Mesenchymal stem cell (in vitro differentiated cells and primary cell): Measurements from ENCODE around the gene GAMT.

Experiments used
- DNase-seq: peaks from one replicate; pipeline ENCODE4 v3.0.0-alpha.2; 2013
- H2AFZ ChIP-seq: one replicate; pipeline ENCODE4 v1.6.1; 2013; ENCODE audit warnings: low read depth, mild to moderate bottlenecking, control low read depth, inconsistent platforms, low read length, moderate library complexity
- H2AK5ac ChIP-seq: 2 replicates; pipeline ENCODE4 v1.6.1; 2013; ENCODE audit warnings: low read length, moderate library complexity, mild to moderate bottlenecking, inconsistent platforms; ENCODE audit not compliant: severe bottlenecking
- H2BK120ac ChIP-seq: one replicate; pipeline ENCODE4 v1.6.1; 2013; ENCODE audit warnings: low read depth, mild to moderate bottlenecking, inconsistent platforms, low read length, moderate library complexity
- H2BK12ac ChIP-seq, 2 experiments: one replicate each; pipeline ENCODE4 v1.6.1; 2013; ENCODE audit warnings: inconsistent platforms in 2 of 2, low read length in 2 of 2, mild to moderate bottlenecking in 2 of 2, moderate library complexity in 2 of 2, control low read depth in 1 of 2
- H2BK15ac ChIP-seq: one replicate; pipeline ENCODE4 v1.6.1; 2013; ENCODE audit warnings: mild to moderate bottlenecking, low read depth, inconsistent platforms; ENCODE audit not compliant: poor library complexity, severe bottlenecking
- H2BK5ac ChIP-seq: 2 replicates; pipeline ENCODE4 v1.6.1; 2013; ENCODE audit warnings: low read depth, mild to moderate bottlenecking, low read length, control low read depth, inconsistent platforms; ENCODE audit not compliant: poor library complexity, severe bottlenecking
- H3K14ac ChIP-seq, 2 experiments: one replicate each; pipeline ENCODE4 v1.6.1; 2013; ENCODE audit warnings: inconsistent platforms in 2 of 2, low read length in 2 of 2, control low read depth in 1 of 2, mild to moderate bottlenecking in 1 of 2, moderate library complexity in 1 of 2
- H3K18ac ChIP-seq, 2 experiments: one replicate each; pipeline ENCODE4 v1.6.1; 2013; ENCODE audit warnings: inconsistent platforms in 2 of 2, low read length in 2 of 2, control low read depth in 1 of 2, low read depth in 1 of 2, mild to moderate bottlenecking in 1 of 2
- H3K23ac ChIP-seq, 2 experiments: one replicate each; pipeline ENCODE4 v1.6.1; 2013; ENCODE audit warnings: inconsistent platforms in 2 of 2, low read length in 2 of 2, mild to moderate bottlenecking in 2 of 2, moderate library complexity in 2 of 2, control low read depth in 1 of 2
- H3K27ac ChIP-seq: 2 replicates; pipeline ENCODE4 v1.5.1; 2013; ENCODE audit warnings: mild to moderate bottlenecking, moderate library complexity, low read length, control low read depth, inconsistent platforms; ENCODE audit not compliant: poor library complexity, severe bottlenecking
- H3K27me3 ChIP-seq, 2 experiments: 2 replicates each; pipeline versions ENCODE4 v1.6.1 to v1.7.0; 2013; ENCODE audit warnings: low read length in 2 of 2, mild to moderate bottlenecking in 2 of 2, moderate library complexity in 2 of 2, control low read depth in 1 of 2, inconsistent platforms in 1 of 2; ENCODE audit not compliant: control insufficient read depth in 1 of 2, insufficient read depth in 1 of 2
- H3K36me3 ChIP-seq, 2 experiments: 2 replicates each; pipeline versions ENCODE4 v1.6.1 to v1.7.0; 2013; ENCODE audit warnings: low read length in 2 of 2, control low read depth in 1 of 2, inconsistent platforms in 1 of 2, low read depth in 1 of 2, mild to moderate bottlenecking in 1 of 2; ENCODE audit not compliant: insufficient read depth in 2 of 2, control insufficient read depth in 1 of 2
- H3K4ac ChIP-seq, 2 experiments: one replicate each; pipeline ENCODE4 v1.6.1; 2013; ENCODE audit warnings: inconsistent platforms in 2 of 2, low read length in 2 of 2, mild to moderate bottlenecking in 2 of 2, moderate library complexity in 2 of 2, control low read depth in 1 of 2, low read depth in 1 of 2
- H3K4me1 ChIP-seq: 2 replicates; pipeline ENCODE4 v1.6.1; 2013; ENCODE audit warnings: low read depth, low read length, control low read depth; ENCODE audit not compliant: control insufficient read depth, insufficient read depth
- H3K4me2 ChIP-seq: 2 replicates; pipeline ENCODE4 v1.6.1; 2013; ENCODE audit warnings: low read length, mild to moderate bottlenecking, inconsistent platforms; ENCODE audit not compliant: poor library complexity, severe bottlenecking
- H3K4me3 ChIP-seq, 2 experiments: 2 replicates each; pipeline versions ENCODE4 v1.5.1 to v1.7.0; 2013; ENCODE audit warnings: low read length in 2 of 2, mild to moderate bottlenecking in 2 of 2, control low read depth in 1 of 2, low read depth in 1 of 2; ENCODE audit not compliant: insufficient read depth in 1 of 2
- H3K79me1 ChIP-seq: replicated peaks from 2 replicates; pipeline ENCODE4 v1.6.1; 2013; ENCODE audit warnings: mild to moderate bottlenecking, control low read depth, low read length, inconsistent platforms; ENCODE audit not compliant: poor library complexity, severe bottlenecking
- H3K9ac ChIP-seq: 2 replicates; pipeline ENCODE4 v1.7.0; 2013; ENCODE audit warnings: mild to moderate bottlenecking, low read length, moderate library complexity
- H3K9me3 ChIP-seq: 2 replicates; pipeline ENCODE4 v1.7.0; 2013; ENCODE audit warnings: mild to moderate bottlenecking, low read length; ENCODE audit not compliant: control insufficient read depth
- H4K8ac ChIP-seq: one replicate; pipeline ENCODE4 v1.6.1; 2013; ENCODE audit warnings: inconsistent platforms, mild to moderate bottlenecking, low read length, moderate library complexity
- H4K91ac ChIP-seq: one replicate; pipeline ENCODE4 v1.6.1; 2013; ENCODE audit warnings: mild to moderate bottlenecking, low read length, inconsistent platforms
- WGBS: methylation state at CpG from one replicate; pipeline ENCODE4 v1.1.7; 2013; ENCODE audit warnings: mixed read lengths; 5-methylcytosine and 5-hydroxymethylcytosine counted together

Gene GAMT

GRCh38 chr19:1445185-1445931 lies 44.0 kb upstream of the GAMT start:
- Histone ChIP-seq H3K4me2 (peak overlapping the region; percentile 84), H2BK5ac (no peak overlapping the region), H3K9me3 (no peaks in the 10 kb centered on the region), H3K4ac (peak overlapping the region in 1 of 2 experiments; percentile 69), H4K8ac (no peak overlapping the region), H3K4me1 (peaks cover 46% of the 10 kb centered on the region), H3K9ac (no peak overlapping the region), H3K18ac (peak overlapping the region; percentile 8 to 90), H4K91ac (no peak overlapping the region), H2AK5ac (no peak overlapping the region), H2AFZ (peak overlapping the region; percentile 59), H3K27me3 (peaks cover 30 to 40% of the 10 kb centered on the region in 2 experiments), H3K27ac (no peak overlapping the region), H3K79me1 (peaks cover 6% of the 10 kb centered on the region), H2BK12ac (no peak overlapping the region), H3K36me3 (peaks cover 27 to 30% of the 10 kb centered on the region in 2 experiments), H3K23ac (peak overlapping the region in 1 of 2 experiments; percentile 77), H3K14ac (no peak overlapping the region), H2BK120ac (no peak overlapping the region), H3K4me3 (peak overlapping the region; percentile 44 to 53), H2BK15ac (peak overlapping the region; percentile 57)
- 1% methylated on average over 51 of the region's 70 CpGs for WGBS
- DNase-seq, result peak; percentile 67

- DNase-seq, result no peak
- Histone ChIP-seq H3K4me2 (no peak overlapping the region), H2BK15ac (no peak overlapping the region), H3K9ac (no peak overlapping the region), H2BK5ac (no peak overlapping the region), H3K79me1 (peaks cover 6% of the 10 kb centered on the region), H3K14ac (no peak overlapping the region), H3K4me1 (peaks cover 54% of the 10 kb centered on the region), H3K27me3 (peaks cover 4 to 8% of the 10 kb centered on the region in 2 experiments), H3K36me3 (peaks cover 39% of the 10 kb centered on the region in 2 experiments), H2BK12ac (no peak overlapping the region), H4K91ac (no peak overlapping the region), H2BK120ac (no peak overlapping the region), H3K23ac (no peak overlapping the region), H3K27ac (no peak overlapping the region), H3K18ac (no peak overlapping the region), H2AK5ac (no peak overlapping the region), H3K4ac (no peak overlapping the region), H4K8ac (no peak overlapping the region), H3K4me3 (no peak overlapping the region), H3K9me3 (no peaks in the 10 kb centered on the region), H2AFZ (no peak overlapping the region)
- 95% methylated on average over 22 of the region's 25 CpGs for WGBS
Measured at GRCh38 chr19:1441677-1442438, 40.5 kb upstream of the GAMT start.

- H3K4me3 ChIP-seq, result no peak overlapping the region
- peak overlapping the region in 1 of 2 experiments; percentile 37 for H3K4ac ChIP-seq
- H3K23ac ChIP-seq, result no peak overlapping the region
- 97% methylated on average over 9 of the region's 9 CpGs for WGBS
- H3K4me1 ChIP-seq, result peaks cover 49% of the 10 kb centered on the region
- H3K27ac ChIP-seq, result no peak overlapping the region
- no peak overlapping the region for H4K91ac ChIP-seq
- H2BK120ac ChIP-seq, result no peak overlapping the region
- peaks cover 39 to 44% of the 10 kb centered on the region in 2 experiments for H3K36me3 ChIP-seq
- H2BK5ac ChIP-seq, result no peak overlapping the region
- no peak overlapping the region for H4K8ac ChIP-seq
- H3K79me1 ChIP-seq, result peaks cover 11% of the 10 kb centered on the region
- no peak overlapping the region for H3K18ac ChIP-seq
- H3K4me2 ChIP-seq, result no peak overlapping the region
- no peaks in the 10 kb centered on the region for H3K9me3 ChIP-seq
- H2AFZ ChIP-seq, result no peak overlapping the region
- no peaks in the 10 kb centered on the region for H3K27me3 ChIP-seq
- no peak overlapping the region for H2BK12ac ChIP-seq
- peak overlapping the region; percentile 29 for H3K9ac ChIP-seq
- no peak overlapping the region for H2BK15ac ChIP-seq
- no peak for DNase-seq
- H3K14ac ChIP-seq, result no peak overlapping the region
- no peak overlapping the region for H2AK5ac ChIP-seq
Measured at GRCh38 chr19:1441022-1441426, 39.7 kb upstream of the GAMT start.

- peak overlapping the region; percentile 11 for H3K4me2 ChIP-seq
- peak overlapping the region; percentile 29 for H3K9ac ChIP-seq
- H3K27me3 ChIP-seq, result no peaks in the 10 kb centered on the region
- H2AK5ac ChIP-seq, result no peak overlapping the region
- no peak overlapping the region for H4K91ac ChIP-seq
- 93% methylated on average over 14 of the region's 15 CpGs for WGBS
- DNase-seq, result no peak
- peaks cover 13% of the 10 kb centered on the region for H3K79me1 ChIP-seq
- H3K9me3 ChIP-seq, result no peaks in the 10 kb centered on the region
- H3K4me3 ChIP-seq, result peak overlapping the region in 1 of 2 experiments; percentile 7
- no peak overlapping the region for H2BK5ac ChIP-seq
- H3K27ac ChIP-seq, result no peak overlapping the region
- H2BK15ac ChIP-seq, result no peak overlapping the region
- no peak overlapping the region for H3K4ac ChIP-seq
- H2BK12ac ChIP-seq, result no peak overlapping the region
- H3K23ac ChIP-seq, result no peak overlapping the region
- H2AFZ ChIP-seq, result no peak overlapping the region
- H3K36me3 ChIP-seq, result peaks cover 43 to 49% of the 10 kb centered on the region in 2 experiments
- H3K14ac ChIP-seq, result no peak overlapping the region
- peaks cover 42% of the 10 kb centered on the region for H3K4me1 ChIP-seq
- H2BK120ac ChIP-seq, result no peak overlapping the region
- no peak overlapping the region for H4K8ac ChIP-seq
- no peak overlapping the region for H3K18ac ChIP-seq
Measured at GRCh38 chr19:1440418-1440801, 39.1 kb upstream of the GAMT start.
